GM19372 (cell line): ENCODE results near the gene NRP2.
A peak's percentile ranks its signal among the peaks of the same experiment; 100 is the strongest.

ENCODE experiments used
- ATAC-seq: cut with Tn5 transposase; IDR thresholded peaks from one replicate; pipeline ENCODE4 v1.9.1; 2021; ENCODE audit warnings: mild to moderate bottlenecking, low read depth, moderate library complexity; ENCODE audit not compliant: unreplicated experiment

NRP2 gene, protein sequence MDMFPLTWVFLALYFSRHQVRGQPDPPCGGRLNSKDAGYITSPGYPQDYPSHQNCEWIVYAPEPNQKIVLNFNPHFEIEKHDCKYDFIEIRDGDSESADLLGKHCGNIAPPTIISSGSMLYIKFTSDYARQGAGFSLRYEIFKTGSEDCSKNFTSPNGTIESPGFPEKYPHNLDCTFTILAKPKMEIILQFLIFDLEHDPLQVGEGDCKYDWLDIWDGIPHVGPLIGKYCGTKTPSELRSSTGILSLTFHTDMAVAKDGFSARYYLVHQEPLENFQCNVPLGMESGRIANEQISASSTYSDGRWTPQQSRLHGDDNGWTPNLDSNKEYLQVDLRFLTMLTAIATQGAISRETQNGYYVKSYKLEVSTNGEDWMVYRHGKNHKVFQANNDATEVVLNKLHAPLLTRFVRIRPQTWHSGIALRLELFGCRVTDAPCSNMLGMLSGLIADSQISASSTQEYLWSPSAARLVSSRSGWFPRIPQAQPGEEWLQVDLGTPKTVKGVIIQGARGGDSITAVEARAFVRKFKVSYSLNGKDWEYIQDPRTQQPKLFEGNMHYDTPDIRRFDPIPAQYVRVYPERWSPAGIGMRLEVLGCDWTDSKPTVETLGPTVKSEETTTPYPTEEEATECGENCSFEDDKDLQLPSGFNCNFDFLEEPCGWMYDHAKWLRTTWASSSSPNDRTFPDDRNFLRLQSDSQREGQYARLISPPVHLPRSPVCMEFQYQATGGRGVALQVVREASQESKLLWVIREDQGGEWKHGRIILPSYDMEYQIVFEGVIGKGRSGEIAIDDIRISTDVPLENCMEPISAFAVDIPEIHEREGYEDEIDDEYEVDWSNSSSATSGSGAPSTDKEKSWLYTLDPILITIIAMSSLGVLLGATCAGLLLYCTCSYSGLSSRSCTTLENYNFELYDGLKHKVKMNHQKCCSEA

DNA sequence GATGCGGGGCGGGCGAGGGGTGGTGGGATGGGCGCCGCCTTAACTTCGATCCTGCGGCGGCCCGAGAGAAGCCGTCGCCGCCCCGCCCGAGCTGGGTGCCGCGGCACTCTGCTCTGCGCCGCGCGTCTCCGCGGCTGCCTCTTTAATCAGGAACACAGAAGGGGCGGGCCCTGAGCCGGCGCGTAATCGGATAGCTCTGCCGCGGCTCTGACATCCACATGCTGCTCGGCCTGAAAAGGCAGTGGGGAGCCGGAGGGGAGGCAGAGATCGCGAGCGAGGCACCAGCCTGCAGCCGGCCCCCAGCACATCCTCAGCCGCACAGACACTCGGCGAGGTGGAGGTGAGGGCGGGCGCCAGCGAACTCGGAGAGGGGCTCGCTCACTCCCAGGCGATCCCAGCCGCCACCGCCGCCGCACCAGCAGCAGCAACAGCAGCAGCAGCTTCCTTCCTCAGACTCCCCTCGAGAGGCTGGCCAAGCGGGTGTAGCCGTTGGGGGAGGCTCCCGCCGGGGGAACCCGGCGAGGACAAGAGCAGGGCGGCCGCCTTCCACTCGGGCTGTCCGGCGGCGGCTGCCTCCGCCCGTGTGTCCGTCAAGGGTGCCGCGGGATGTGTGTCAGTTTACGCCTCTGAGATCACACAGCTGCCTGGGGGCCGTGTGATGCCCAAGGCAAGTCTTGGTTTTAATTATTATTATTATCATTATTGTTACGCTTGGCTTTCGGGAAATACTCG is at the start of gene NRP2:
Gene NRP2, plus strand, starts transcription at position 263 of the 732 bp plus-strand sequence. CDS start 790 bp downstream, outside the sequence.
- peak; percentile 59 for ATAC-seq

DNA sequence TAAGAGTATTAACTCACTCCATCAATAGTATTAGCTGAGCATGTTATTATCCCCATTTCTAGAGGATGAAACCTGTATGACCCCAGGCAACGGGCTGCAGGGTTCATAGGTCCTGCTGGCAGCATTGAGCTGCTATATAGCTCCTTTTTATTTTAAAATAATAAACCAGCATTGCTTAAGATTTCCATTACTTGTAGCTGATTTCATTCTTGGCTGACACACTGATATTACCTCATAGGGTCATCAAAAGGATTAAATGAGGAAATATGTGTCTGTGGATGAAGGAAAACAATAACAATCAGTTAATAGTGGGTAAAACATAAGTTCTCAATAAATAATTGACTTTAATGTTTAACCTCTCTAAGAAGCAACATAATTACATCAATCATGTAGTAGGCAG is 48.3 kb upstream of the NRP2 start:
- ATAC-seq = no peak

DNA sequence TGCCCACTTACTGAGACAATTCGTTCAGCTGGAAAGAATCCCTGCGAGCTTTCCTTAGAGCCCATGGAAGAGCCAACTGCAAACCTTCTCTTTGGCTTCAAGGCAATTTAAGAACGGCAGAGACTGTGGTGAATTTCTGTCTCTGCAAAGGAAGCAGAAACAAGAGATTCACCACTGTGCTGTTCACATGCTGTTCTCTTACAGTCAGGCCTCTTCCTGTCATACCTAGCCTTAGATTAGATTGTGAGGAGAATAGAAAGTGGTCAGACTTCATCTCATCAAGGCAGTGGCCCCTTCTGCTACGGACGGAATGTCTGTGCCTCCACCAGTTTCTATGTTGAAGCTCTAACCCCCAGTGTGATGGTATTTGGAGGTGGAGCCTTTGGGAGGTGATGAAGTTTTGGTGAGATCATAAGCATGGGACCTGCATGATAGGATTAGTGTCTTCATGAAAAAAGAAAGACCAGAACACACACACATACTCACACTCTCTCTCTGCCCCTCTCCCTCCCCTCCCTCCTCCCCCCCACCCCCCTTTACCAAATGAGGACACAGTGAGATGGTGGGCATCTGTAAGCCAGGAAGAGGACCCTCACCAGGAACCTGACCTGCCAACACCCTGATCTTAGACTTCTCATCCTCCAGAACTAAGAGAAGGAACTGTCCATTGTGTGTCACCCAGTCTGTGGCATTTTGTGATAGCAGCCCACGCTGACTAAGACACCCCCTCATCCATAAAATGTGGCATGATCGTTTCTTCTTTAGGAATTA is 45.6 kb upstream of the NRP2 start:
- ATAC-seq = no peak

DNA sequence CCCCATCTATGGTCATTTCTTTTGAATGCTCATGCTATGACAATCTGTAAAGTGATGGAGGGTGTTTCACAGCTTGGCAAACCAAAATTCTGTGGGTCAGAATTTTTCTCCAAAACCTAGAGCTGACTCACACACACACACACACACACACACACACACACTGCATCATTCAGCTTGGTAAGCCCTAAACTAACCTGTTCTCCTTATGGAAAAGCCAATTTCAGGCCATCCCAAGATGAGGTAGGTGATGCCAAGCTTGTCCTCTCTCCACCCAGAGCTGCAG is 45.0 kb upstream of the NRP2 start:
- ATAC-seq = no peak

DNA sequence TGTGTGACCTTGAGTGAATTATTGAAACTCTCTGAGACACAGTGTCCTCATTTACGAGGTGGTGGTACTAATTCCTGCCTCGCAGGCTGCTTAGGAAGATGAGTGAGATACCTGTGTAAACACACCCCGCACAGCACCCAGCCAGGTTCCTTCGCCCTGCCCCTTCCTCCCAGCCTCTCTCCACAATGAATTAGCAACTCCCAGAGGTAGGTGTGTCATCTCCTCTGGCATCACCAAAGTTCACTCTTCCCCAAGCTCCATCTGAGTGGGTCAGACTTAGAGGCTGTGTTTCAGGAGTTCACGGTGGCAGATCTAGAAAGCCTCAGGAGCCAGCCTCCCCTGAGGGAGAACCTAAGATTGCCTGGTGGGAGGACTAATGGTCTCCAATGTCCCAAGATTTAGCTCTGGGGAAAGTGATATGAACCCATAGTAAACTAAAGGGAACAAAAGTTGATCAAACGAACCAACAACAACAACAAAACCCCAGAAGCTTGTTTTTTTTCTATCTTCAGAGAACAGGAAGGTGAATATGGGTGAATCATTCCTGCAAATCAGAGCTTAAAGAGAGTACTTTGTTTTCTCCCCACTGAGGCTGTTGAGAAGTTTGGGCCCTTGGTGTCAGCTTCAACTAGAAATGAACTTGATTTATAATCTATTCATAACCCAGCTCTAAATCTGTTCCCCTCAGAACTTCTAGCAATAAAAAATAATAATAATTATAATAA is 44.4 kb upstream of the NRP2 start:
- no peak for ATAC-seq

DNA sequence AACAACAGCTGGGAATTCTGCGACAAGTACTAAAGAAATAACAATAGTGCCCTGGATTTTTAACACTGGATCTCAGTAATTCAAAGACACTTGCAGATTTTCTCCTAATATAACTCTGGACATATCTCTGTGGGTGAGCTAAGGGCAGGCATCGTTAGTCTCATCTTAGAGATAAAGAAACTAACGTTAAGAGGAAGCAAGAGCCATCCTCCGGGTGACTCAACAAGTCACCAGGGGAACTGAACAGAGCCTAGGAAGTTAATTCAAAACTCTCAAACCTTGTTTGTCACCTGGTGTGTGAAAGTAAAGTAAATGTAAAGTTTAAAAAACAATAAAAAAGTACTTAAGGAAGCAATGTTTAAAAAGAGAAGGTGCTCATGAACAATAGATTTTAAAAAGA is 41.6 kb upstream of the NRP2 start:
- ATAC-seq = no peak

DNA sequence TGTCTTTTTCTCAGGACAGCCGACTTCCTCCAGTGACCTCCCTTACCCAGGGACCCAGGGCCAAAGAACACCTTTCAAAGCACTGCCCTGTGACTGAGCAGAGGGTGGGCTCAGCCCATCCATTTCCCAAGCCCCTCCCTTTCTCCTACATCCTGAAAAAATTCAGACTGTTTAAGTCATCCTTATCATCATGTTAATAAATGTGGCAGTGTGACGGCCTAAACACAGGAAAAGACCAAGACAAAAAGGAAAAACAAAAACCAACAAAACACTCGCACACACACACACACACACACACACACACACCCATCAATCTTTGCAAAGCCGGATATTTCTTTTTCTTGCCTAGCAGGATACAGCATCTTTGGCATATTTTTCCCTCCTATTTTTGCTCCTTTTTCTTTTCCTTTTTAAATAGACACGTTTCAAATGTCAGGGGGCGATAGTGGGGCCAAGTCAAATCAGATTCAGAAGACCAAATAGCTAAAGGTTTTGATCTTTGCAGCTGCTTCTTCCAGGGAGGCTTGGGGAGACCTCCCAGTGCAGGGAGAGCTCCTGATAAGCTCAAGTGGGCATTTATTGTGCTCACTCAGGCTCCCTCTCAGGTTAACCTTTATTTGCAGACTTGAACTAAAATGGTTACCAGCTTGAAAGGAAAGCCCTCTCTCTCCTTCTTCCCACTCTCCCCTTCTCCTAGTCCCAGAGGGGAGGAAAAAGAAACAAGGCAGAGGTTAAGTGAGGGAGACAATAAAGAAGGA is 39.5 kb upstream of the NRP2 start:
- ATAC-seq = no peak

DNA sequence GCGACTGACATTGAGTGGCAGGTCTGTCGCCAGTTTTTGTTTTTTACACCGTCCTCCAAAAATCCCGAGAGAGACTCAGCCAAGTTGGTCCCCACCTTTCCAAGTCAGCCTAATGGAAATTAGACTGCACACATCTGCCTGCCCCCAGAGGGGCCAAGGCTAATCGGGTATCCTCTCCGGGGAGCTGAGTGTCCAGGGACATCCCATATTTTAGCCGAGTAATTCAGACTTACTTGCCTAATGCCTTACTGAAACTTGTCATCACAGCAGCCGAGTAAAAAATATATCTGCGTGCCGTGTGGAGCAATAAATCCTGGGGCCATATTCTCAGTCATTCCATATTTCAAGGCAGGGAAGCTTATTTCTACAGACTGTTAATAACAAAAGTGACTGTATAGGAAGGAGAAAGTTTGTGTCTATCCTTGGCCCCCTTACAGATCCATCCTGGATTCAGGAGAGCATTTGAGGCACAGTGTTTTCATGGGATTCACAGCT is 38.9 kb upstream of the NRP2 start:
- ATAC-seq = no peak

DNA sequence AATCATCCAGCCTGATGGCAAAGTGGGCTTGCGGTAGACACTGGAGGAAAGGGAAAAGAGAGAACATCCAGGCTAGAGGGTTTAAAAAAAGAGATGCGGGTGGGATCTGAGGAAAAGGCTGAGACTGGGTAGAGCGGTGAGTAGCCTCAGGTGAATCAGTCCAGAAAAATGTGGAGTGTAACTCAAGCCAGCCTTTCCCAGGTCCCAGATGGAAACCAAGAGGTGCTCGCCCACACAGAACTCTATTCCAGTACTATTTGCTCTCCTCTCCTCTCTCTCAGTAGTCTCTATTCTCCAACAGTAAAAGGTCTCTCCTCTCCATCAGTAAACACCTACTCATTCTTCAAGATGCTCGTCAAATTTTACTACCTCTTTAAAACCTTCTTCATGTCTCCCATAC is 38.3 kb upstream of the NRP2 start:
- no peak for ATAC-seq

DNA sequence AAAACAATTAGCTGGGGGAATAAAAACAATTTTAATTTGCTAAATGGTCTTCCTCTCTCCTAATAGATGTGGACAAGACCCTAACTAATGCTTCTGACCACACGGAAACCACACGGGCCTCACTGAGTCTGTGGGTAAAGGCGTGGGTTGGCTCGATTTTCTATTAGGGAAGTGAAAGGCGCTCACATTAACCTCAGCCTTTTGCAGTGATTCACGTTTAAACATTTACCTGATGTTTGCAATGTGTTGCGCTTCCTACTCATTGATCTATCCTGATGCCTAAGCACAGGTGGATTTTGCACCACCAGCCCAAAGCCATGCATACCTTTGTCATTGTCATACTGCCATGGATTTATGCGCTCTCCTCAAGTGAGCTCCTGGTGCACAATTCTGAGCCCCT is 35.6 kb upstream of the NRP2 start:
- peak; percentile 99 for ATAC-seq

DNA sequence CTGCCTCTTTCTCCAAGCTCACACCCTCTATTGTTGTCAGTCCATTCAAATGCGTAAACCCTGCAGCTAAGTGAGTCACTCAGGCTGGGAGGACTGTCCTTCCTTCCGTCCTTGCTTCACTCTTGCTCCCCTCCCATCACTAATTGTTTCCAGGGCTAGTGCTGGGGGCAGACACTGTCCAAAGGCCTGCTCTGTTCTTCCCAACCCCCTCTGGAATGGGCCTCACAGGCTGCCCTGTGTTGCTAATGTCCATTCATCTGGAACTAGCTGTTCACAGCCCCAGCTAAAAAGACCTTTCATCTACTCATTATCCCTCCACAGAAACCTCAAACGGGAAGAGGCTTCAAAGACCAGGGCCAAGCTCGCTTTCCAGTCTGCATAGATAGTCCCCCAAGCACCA is 31.9 kb upstream of the NRP2 start:
- ATAC-seq = no peak

DNA sequence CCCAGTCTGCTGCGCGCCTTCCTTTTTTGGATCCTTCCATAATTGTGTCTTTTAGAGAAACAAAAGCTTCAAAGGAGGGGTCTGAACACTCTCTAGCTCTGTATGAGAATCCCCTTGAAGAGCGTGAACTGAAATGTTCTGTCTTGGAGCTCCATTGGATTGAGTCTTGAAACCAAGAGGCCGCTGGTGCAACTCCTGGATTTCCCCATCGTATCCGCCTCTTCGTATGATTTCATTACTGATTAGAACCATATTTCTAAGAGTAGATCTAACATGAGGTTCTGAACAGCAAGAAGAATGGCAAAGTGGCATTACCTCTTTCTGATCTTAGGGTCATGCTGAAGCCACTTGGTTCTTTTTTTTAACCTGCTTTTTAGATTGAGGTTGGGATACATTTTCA is 31.4 kb upstream of the NRP2 start:
- ATAC-seq = no peak

DNA sequence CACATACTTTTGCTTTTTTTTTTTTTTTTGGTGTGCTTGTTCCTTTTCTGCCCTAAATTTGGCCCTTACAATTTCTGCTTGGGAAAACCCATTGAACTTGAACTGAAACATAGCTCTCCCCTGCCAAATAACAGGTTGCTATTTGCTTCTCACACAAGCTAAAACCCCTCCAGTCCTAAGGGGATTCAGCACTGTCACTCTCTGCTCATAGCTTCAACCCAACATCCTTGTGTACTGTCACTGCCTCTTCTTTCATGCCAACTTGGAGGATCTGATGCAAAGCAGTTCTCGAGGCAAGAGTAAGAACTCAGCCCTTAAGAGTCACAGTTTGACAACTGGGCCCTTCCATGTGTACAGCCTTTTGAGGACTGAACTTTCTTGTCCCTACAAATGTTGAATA is 30.6 kb upstream of the NRP2 start:
- ATAC-seq = no peak

DNA sequence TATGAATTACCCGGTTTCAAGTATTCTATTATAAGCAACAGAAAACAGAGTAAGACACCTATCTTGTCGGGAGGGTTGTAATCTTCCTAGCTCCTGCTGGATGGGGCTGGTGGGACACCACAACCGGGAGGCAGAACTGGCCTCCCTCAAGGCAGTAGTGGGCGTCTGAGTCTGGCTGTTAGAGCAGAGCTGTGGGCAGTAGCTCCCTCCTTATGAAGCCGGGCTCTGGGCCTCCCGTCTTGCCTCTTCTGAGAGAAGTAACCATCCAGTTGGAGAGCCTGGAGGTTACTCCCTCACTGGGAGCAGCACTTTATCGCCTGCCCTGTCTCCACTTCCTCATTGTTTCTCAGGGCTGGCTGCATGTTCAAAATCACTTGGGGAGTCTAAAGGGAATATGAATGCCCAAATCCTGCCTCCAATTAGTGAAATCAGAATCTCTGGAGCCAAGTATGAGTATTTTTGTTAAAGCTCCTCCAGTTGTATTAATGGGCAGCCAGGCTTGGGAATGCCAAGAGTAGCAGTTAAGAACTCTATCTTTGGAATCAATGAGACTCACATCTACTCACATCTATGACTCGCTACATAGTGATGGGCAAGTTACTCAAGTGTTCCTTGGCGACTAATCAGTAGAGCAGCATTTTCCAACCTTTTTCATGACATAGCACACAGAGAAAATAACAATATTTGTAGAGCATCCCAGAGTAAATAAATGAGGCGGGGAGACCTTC is 27.3 kb upstream of the NRP2 start:
- ATAC-seq = no peak

DNA sequence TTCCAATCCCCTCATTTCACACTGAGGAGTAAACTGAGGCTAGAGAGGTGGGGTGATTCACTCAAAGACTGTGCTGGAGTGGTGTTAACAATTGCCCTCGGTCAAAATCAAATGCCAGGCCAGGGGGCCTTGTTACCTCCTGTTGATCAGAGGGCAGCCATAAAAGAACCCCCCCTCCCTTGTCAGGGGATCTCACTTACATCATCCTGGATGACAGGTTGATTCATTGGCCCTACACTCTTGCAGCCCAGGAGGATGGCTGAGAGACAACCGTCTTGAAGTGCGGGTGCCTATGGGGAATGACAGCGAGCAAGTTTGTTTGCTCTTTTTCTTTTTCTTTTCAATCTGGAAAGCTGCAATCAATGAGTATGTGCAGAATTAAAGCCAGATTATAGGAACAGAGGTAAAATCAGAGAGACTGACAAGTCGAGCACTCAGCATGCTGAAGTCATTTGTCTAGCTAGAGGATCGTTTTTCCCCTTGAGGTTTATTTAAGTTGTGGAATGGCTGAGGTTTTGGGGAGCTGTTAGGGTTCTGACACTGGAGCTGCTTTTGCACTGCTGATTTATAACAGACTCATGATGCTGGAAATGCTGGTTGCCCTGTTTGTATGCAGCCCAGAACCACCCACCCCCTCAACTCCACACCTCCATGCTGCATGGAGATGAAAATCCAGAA is 26.4 kb upstream of the NRP2 start:
- no peak for ATAC-seq

DNA sequence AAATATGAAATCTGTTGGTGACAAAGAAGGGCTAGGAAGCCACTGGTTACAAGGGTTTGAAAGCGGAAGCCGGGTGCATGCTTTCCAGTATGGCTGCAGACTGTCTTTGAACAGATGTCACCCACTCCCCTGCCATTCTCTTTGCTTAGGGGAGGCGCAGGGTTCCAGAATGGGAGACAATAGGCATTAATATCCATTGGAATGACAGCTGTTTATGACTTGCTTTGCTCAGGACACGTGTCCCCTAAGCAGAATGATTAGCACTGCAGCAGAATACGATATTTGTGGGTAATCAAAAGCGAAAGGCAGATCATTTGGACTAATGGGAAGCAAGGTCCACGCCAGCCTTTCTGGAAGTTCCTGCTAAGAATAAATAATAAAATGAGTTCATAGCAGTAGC is 25.8 kb upstream of the NRP2 start:
- no peak for ATAC-seq

DNA sequence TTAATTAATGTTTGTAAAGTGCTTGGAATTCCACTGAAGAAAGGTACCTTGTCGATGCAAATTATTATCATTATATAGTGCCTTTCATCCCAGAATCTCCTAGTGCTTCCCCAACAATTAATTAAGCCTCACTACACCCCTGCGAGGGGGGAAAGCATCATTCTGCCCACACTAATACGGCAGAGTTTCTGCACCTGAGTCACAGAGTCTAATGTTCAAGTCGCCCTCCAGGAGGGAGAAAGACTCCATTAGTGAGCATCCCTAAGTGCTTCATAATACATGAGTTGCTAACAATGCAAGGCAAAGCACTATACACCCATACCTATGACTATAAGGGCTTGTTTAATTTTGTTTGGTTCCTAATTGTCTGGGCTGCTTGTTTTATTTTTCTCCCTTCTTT is 25.4 kb upstream of the NRP2 start:
- no peak for ATAC-seq

DNA sequence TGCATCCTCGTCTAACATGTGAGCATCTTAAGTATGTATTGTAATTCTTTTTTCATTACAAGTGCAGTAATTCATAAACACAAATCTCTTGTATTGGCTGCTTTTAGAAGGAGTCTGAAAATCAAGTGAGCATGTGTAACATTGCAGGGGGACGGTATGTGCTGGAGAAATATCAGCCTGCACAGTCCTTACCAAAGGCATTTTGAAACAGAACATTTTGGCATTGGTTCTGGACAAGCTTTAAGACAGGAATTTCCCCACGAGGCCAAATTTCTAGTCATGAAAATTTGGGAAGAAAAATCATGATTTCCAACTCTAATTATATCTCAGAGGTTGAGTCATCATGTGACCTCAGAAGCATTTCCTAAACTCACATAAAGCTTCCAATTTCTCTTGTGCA is 24.7 kb upstream of the NRP2 start:
- ATAC-seq = no peak
